Epidermal melanocyte (primary cell): Measurements from ENCODE around the gene TMEM81.

Experiments
- DNase-seq: peaks from one replicate; pipeline ENCODE4 v3.0.0; 2011; ENCODE audit warnings: low spot score; ENCODE audit not compliant: insufficient read length

Gene TMEM81, protein sequence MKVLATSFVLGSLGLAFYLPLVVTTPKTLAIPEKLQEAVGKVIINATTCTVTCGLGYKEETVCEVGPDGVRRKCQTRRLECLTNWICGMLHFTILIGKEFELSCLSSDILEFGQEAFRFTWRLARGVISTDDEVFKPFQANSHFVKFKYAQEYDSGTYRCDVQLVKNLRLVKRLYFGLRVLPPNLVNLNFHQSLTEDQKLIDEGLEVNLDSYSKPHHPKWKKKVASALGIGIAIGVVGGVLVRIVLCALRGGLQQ

DNA sequence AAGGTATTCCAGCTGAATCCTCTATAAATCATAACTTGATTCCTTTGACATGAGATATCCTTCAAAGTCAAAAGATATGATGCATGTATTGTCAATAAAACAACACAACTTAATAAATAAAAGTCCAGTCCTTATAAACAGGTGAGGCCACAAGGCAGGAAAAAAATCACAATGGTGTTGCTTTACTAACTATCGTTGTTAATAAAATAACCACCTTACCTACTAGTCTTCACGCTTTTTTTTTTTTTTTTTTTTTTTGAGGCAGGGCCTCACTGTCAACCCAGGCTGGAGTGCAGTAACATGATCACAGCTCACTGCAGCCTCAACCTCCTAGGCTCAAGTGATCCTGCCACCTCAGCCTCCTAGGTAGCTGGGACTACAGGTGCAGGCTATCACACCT is at the start of gene TMEM81:
Gene TMEM81, minus strand, starts transcription at position 101 of the 400 bp plus-strand sequence. CDS start 140 bp downstream, outside the sequence.
- no peak for DNase-seq

DNA sequence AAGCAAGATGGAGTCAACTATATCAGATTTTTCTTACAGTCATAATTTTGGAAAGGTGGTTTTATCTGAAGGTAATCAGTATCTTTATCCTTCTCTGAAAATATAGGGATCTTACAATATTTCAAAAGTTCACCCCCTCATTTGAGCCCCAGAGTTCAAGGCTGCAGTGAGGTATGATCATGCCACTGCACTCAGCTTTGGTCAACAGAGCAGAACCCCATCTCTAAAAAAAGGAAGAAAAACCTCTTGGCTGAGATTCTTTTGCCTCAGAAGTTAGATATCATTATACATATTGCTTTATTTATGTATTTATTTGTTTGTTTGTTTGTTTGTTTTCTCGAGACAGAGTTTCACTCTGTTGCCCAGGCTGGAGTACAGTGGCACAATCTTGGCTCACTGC is 49.0 kb upstream of the TMEM81 start:
- DNase-seq: no peak

DNA sequence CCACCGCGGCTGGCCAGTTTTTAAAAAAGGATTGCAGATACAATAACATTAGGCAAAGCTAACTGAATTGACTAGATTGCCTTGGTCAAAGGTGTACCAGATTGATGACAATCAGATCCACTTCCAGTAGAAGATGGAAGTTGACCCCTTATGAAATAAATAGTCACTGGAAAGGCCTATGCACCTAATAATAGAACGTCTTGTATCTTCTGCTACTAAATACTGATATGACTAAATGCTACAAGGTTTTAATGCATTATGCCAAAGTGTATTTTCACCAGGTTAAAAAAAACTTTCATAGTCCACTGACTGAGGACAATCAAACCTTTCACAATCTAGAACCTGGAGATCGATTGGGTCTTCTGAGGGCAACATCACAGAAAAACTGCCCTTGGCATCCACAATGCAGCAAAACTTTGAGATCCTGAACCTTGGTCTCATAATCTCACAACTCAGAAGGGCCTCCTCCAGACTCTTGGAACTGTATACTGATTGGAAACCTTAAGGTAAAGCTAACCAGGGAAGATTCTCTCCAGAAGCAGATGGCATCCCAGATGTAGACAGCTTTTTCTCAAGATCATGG is 45.3 kb upstream of the TMEM81 start:
- no peak for DNase-seq

DNA sequence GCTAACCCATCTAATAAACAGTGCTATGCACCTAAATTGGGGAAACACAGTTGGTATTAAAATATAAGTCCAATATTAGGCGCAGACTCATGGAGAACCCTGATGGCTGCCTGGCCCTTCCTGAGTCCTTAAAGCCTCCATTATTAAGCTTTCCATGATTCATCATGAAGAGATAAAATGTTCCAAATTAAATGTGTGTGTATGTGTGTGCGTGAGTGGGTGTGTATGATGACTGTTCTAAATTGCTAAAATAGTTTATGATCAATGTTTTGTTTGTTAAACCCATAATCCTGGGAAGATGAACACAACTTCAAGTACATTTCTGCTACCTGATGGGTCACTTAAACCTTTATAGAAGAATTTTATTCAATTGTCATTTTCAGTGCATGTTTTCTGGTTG is 43.8 kb upstream of the TMEM81 start:
- DNase-seq: no peak

DNA sequence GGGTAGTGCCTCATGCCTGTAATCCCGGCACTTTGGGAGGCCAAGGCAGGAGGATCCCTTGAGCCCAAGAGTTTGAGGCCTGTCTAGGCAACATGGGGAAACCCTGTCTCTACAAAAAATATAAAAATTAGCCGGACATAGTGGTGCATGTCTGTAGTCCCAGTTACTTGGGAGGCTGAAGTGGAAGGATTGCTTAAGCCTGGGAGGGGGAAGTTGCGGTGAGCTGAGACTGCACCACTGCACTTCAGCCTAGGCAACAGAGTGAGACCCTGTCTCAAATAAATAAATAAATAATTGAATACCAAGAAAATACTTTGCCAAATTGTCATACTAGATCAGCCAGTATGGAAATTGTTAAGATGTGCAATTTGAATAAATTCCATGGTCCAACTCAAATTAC is 43.4 kb upstream of the TMEM81 start:
- DNase-seq: no peak

DNA sequence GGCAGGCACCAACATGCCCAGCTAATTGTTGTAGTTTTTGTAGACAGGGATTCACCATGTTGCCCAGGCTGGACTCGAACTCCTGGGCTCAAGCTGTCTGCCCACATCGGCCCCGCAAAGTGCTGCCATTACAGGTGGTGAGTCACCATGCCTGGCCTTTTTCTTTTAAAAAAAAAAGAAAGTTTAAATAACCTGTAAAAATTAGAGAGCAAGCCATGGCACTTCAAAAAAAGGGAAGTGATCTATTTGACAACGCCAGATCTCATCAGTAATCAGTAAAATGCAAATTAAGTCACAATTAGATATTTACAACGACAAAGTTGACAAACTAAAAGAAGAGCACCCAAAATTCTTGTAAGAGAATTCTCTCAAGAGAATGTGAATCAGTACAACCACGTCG is 40.5 kb upstream of the TMEM81 start:
- DNase-seq: no peak

DNA sequence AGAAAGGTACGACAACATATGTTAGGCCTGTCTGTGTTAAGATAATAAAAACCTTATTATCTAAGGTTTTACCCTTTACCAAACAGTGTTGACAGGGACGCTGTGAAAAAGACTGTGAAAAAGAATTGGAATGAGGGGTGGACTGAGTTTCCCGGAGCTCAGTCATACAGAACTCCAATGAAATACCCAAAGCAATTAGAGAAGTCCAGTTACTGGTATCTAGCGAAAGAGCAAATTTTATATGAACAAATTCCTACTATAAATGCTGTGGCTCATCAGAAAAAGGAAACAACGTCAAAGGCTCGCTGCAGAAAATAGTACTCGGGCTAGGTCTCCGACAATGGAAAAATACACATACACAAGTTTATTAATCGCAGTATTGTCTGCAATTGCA is 38.2 kb upstream of the TMEM81 start:
- no peak for DNase-seq

DNA sequence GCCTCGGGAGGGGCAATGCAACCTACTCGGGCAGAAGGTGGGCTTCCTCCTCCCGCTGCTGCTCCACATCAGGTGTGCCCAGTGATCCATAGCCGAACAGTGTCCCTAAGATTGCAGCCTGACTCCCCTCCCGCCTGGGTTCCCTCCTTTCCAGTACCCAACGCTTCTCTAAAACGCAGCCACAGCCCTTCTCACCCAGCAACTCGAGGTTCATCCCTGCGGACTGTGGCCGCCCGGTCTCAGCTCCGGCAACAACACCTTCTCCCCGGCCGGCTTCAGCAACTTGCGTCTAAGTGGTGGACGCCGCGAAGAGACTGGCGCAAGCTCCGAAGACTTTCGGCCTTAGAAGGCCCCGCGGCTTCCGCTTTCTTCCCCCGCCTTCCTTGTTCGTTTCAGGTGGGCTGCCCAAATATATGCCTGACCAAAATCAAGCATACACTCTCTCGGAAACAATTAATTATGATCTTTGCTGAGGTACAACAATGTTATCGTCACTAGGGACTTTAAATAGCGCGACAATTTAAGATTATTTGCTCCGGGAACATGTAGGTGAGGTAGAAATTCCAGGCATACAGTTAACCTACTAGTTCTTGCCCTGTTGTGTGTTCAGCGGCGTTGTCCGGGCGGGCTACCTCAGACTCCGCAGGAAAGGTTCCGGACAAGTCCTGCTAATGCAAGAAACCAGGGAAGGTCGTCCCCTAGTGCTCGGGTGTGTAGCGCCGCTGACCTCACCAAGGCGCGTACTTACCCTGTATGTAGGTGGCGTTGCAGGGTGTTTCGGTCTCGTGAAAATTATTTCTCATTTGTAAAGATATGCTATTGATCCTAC is 37.6 kb upstream of the TMEM81 start, which contains the start of gene RBBP5:
Gene RBBP5, minus strand, starts transcription at position 319 of the 829 bp plus-strand sequence. Its CDS starts 105 bp downstream, at position 214.
- DNase-seq: peak; percentile 88

DNA sequence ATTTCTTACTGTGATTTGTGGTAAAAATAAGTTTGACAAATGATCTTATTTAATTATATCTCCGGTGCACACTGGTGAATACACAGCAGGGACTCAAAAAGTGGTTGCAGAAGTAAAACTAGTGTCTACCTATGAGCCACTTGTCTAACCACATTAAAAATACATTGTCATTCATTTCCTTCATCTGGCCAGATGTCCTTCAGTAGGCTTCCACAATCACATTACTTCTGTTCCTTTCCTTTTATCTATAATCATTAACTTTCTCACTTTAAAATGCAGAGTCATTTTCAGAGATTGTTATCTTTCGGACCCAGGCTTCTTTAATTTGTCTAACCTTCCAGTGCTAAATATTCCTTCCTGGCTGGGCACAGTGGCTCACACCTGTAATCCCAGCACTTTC is 34.5 kb upstream of the TMEM81 start:
- no peak for DNase-seq

DNA sequence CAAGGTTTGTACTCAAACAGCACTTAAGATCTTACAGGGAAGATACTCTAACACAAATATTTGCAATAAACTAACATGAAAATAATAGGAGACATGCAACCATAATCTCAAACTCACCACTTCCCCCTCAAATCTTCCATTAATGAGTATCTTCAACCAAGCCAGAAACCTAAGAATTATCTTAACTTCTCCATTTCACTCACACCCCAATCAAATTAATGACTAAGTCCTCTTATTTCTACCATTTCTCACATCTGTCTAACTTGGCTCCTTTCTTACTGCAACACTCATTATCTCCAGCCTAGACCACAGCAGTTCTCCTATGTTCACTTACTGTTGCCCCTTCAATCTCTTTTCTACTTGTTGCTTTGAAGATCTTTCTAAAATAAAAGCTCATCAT is 27.1 kb upstream of the TMEM81 start:
- DNase-seq: no peak

DNA sequence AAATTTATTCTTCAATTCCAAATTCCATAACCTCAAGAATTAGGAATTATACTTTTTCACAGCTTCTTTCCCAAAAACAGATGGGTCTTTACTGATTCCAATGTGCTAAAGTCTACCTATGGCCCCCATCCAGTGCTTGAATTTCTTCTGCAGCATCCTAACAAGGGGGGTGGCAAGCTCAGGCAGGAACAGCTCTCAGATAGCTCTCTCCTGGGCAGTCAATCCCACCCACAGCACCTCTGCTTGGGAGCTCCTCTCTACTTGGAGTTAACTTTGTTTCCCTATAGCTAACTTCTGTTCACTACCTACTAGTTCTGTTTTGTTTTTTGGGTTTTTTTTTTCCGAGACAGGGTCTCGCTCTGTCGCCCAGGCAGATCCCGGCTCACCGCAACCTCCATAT is 25.5 kb upstream of the TMEM81 start:
- DNase-seq: no peak

DNA sequence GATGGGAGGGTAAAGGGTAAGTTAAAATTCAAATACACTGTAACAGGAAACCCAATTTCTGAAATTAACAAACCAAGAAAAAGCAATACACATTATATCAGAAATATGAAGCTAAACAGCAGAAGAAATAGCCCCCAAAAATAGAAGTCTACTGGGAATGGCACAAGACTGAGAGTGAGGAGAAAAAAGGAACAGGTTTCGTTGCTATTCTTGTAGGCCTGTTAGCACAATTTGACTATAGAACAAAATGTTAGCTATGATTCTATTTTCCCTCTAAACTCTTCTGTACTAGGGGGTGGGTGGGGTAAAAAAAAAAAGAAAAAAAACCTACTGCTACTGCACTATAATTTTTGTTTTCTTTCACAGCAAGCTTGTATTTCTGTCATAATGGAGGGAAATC is 25.0 kb upstream of the TMEM81 start:
- no peak for DNase-seq

DNA sequence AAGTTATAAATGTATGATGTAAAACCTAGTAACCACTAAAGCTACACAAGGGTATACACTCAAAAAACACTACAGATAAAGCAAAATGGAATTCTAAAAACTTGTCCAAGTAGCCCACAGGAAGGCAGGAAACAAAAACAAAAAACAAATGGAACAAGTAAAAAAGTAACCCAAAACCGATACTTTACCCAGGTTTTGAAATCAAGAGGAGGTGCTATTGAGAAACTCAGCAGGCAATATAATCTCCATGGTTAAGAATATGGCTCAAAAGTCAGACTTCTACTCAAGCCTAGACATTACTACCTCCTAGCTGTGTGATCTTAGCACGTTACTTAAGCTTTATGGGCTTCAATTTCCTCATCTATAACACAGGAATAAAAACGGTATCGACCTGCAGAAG is 24.2 kb upstream of the TMEM81 start:
- no peak for DNase-seq

DNA sequence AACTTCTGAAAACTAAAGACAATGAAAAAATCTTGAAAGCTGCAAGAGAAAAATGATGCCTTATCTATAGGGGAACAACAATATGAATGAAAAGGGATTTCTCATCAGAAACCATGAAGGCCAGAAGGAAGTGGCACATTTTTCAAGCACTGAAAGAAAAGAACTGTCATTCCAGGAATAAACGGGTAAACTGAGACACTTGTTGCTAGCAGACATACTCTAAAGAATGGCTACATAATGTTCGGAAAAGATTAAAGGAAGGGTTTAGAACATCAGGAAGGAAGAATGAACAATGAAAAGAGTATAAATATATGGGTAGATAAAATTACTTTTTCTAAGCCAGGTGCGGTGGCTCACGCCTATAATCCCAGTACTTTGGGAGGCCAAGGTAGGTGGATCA is 23.1 kb upstream of the TMEM81 start:
- DNase-seq: no peak

DNA sequence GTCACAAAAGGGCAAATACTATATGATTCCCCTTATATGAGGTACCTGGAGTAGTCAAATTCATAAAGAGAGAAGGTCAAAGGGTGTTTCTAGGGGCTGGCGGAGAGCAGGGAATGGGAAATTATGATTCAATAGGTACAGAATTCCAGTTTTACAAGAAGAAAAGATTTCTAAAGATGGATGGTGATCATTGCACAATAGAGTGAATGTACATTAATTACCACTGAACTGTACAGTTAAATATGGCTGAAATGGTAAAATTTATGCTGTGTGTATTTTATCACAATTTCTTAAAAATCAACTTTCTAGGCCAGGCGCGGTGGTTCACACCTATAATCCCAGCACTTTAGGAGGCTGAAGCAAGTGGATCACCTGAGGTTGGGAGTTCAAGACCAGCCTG is 18.1 kb upstream of the TMEM81 start:
- DNase-seq: no peak

DNA sequence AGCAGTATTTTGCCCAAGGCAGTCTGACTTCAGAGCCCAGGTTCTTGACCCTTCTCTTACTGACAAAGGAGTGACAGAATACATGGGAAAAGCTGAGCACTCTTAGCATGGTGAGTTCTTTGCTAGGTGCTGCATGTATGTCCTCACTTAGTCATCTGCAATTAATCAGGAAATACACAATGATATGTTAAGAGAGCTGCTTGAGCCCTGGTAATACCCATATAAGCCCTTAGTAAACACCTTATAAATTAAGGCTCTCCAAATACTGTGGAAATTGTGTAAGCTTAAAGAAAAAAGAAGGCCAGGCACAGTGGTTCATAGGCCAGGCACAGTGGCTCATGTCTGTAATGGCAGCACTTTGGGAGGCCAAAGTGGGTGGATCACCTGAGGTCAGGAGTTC is 14.0 kb upstream of the TMEM81 start:
- DNase-seq: no peak

DNA sequence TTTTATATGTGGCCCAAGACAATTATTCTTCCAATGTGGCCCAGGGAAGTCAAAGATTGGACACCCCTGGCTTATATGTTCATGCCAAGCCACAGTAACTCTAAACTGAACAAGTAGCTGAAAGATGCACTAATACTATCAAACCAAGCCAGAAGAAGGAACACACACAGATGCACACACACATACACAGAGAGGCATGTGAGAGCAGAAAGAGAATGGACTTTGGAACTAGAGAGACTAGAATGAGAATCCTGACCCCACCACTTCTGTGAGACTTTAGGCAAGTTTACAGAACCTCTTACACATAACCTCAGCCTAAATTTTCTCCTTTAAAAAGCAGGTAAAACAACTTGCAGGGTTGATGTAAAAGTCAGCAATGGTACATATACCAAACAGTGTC is 11.2 kb upstream of the TMEM81 start:
- no peak for DNase-seq

DNA sequence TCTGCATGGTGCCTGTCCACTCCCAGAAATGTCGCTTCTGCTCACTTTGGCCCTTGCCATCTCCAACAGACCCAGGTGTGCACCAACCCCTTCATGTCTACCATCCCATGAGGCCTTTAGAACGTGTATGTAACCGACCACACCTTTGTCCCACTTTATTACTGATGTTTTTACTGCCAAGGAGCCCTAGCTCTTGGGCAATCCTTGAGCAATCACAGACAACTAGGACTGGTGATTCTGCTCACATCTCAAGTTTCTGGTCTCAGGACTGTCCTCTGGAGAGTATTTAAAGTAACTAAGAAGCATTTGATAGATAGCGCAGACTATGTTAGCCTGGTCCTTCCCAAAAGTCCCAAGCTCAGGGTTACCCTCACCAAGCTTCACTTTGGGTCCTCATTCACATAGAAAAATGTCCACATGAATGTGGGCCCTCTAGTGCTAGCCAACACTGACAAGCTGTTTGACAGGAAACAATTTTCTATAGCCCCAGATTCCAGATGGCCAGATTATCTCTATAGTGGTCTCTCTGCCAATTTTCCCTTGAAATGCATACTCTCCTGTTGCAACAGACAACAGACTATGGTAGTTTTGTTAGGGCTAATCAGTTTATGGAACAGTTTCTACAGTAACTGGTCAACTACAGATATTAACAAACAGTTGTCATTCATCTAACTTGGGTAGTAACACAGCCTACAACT is 6.9 kb upstream of the TMEM81 start:
- no peak for DNase-seq

DNA sequence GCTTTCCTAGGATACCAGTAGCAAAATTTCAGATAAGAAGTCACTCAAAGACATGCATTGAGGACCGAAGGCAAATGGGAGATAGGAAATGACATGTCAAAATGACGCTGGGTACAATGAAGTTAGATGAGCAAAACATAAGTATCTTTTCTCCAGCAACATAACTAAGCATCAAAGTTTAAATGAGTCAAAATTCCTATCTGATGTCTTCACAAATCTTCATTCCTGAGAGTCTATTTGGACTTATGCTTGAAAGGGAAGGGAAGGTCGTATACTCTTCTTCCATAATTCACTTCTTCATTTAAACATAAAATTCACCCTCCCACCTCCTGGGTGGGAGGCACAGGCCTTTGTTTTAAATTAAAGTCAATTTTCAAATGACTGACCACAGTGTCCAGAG is 4.1 kb upstream of the TMEM81 start:
- no peak for DNase-seq

DNA sequence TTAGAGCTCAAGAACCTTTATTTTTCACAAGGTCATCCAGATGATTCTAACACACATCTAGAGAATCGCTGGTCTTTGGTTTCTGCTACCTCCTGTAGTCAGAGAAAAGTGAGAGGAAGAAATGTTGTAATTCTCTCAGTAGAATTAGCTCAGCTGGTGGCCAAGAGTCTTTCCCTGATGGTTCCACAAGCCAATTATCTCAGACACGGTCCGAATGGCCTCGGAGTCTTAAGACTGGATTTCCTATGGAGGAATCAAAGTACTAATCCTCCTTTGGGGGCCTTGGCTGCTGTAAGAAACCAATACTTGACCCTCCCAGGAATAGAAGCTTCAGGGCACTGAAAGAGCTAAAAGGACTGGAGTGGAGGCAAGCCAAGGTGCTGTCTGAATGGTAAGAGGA is 1.8 kb downstream of the TMEM81 start:
- no peak for DNase-seq

DNA sequence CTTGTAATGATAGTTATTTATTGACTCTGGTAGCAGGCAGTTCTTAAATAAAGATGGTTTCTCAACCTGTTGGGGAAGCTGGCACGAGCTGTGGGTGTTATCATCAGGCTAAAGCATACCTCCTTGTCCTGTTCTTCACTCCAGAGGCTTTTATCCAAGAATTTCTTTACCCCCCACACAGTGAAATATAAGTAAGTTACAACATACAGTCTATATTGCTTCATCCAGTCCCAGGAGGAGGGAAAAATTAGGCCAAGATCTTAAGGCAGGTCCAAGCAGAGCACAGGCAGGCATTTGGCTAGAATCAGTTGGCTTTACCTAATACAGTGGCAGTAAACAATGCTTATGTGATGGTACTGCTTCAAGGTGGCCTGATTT is 6.3 kb downstream of the TMEM81 start:
- DNase-seq: no peak
